Activated CD4-positive, alpha-beta T cell treated with anti-CD3 and anti-CD28 coated beads, Interleukin-2, amount 10 ng/mL, durations not matched to agents 24 days and 14 days (primary cell): ENCODE measurements around the gene NTM. TPM values are rescaled to one million over a fixed set of nuclear protein-coding genes. Genes with fewer than 3 reads are reported as not detected.
"Not testable (repeated sequence)": the region's sequence is repeated elsewhere in the genome, so short reads cannot be mapped to it uniquely, and the experiment has no call there.

ENCODE experiments used
- DNase-seq: peaks from one replicate; pipeline ENCODE4 v3.0.0; 2022
- H3K27ac Mint-ChIP-seq: one replicate; pipeline ENCODE4 v1.8.0; 2022; ENCODE audit warnings: mild to moderate bottlenecking, mixed read lengths
- H3K27me3 Mint-ChIP-seq: one replicate; pipeline ENCODE4 v1.8.0; 2022; ENCODE audit warnings: mixed read lengths
- H3K36me3 Mint-ChIP-seq: one replicate; pipeline ENCODE4 v1.8.0; 2022; ENCODE audit warnings: low read depth, mild to moderate bottlenecking, mixed read lengths
- H3K4me1 Mint-ChIP-seq: one replicate; pipeline ENCODE4 v1.8.0; 2021; ENCODE audit warnings: mixed read lengths
- H3K4me3 Mint-ChIP-seq: one replicate; pipeline ENCODE4 v1.8.0; 2022; ENCODE audit warnings: mild to moderate bottlenecking, moderate library complexity, mixed read lengths
- H3K9me3 Mint-ChIP-seq: one replicate; pipeline ENCODE4 v1.8.0; 2021; ENCODE audit warnings: mixed read lengths
- intact Hi-C: fragments of 100-400 bp; cut with micrococcal nuclease; formaldehyde crosslinking; loops from one replicate; pipeline ENCODE4 v1.15.1; 2023
- total RNA-seq: library from RNA; stranded (reverse); gene quantifications from 2 replicates; pipeline ENCODE4 v1.2.3, GENCODE V29; 2022

Gene NTM
- total RNA-seq, 1 donor from 2014 or later: not detected

DNA sequence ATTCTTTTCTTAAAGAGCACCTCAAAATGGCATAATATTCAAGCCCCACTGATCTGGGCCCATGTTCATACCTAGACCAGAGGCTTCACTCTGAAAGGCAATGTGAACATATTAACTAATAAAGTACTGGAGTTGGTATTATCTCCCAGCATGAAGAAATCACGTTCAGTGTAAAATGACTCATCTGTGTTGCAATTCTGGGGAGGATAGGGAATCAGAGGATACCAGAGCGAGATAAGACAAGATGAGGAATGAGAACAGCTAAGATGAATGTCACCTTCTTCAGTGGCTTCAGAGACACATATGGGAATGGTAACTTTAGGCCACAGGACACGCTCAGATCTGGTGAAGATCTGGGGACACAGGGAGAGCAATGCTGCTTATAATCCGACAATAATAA is 121.1 kb downstream of the NTM start:
- H3K27ac Mint-ChIP-seq: no peak overlapping the region
- intact Hi-C loops: no loop called here
- DNase-seq: no peak
- H3K36me3 Mint-ChIP-seq: no peaks in the 10 kb centered on the region
- H3K9me3 Mint-ChIP-seq: no peaks in the 10 kb centered on the region
- no peaks in the 10 kb centered on the region for H3K4me1 Mint-ChIP-seq
- no peaks in the 10 kb centered on the region for H3K27me3 Mint-ChIP-seq
- no peak overlapping the region for H3K4me3 Mint-ChIP-seq

DNA sequence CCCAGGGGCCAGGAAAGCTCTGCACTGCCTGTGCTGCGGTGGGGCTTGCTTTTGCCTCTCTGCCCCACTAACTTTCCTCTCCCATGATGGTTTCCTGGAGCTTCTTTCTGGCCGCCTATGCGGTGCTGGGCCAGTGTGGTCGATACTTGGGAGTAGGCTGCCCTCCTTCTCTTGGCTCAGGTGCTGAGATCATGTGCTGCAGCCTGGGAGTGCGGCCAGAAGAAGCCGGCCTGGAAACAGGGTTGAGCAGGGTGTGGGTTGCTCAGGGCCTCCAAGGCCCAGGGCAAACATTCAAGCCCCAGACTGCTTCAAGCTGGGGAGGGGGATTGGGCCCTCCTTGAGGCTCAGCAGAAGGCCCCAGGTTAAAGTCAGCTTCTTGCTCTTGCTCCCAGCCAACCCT is 125.0 kb downstream of the NTM start:
- Mint-ChIP-seq H3K27me3 (no peaks in the 10 kb centered on the region), H3K9me3 (no peaks in the 10 kb centered on the region), H3K4me1 (no peaks in the 10 kb centered on the region), H3K36me3 (no peaks in the 10 kb centered on the region), H3K4me3 (no peak overlapping the region), H3K27ac (no peak overlapping the region)
- intact Hi-C loops: no loop called here
- DNase-seq: no peak

DNA sequence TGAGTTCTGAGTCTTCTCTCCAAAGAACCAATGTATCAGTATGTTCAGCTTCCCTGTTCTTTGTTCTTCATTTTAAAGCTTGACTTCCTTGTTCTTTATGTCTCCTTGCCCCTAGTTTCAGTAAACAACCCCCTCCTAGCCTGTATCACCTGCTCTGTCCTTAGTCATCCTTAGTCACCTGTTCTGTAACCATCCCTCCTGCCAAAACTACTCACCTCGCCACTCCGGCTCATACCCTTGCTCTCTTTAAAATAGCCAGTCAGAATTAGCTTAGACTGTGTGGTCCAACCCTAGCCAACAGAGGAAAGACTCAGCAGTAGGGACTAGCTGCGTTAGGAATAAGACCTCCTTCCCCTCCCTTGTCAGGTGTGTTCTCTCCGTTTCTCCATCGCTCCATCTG is 127.3 kb downstream of the NTM start:
- H3K9me3 Mint-ChIP-seq, H3K4me3 Mint-ChIP-seq, H3K27me3 Mint-ChIP-seq, intact Hi-C loops, DNase-seq, H3K4me1 Mint-ChIP-seq, H3K36me3 Mint-ChIP-seq, H3K27ac Mint-ChIP-seq: not testable (repeated sequence)

DNA sequence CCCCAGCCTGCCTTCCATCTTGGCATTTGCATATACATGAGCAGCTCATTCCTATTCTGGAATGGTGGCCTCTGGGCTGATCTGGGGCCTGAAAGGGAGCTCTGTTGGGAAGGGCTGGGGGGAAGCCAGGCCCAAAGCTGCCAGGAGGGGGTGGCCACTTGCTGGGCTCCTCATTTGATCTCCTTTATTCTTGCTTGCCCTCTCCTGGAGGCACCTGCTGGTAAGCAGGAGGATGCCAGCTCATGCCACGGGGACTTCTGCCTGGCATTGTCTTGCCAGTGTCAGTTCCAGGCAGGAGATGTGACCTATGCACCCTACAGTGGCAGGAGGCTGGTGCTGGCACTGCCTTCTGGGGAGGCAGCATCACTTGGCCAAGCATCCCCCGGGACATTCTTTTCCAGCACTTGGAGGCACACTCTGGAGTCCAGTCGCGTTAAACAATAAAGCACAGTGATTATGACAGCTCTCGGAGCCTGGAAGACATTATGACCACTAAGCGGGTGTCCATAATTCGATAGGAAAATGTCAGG is 128.3 kb downstream of the NTM start:
- intact Hi-C loops: no loop called here
- H3K27ac Mint-ChIP-seq: no peak overlapping the region
- no peak for DNase-seq
- peaks cover 3% of the 10 kb centered on the region for H3K9me3 Mint-ChIP-seq
- no peak overlapping the region for H3K4me3 Mint-ChIP-seq
- H3K4me1 Mint-ChIP-seq: no peaks in the 10 kb centered on the region
- H3K36me3 Mint-ChIP-seq: no peaks in the 10 kb centered on the region
- H3K27me3 Mint-ChIP-seq: no peaks in the 10 kb centered on the region

DNA sequence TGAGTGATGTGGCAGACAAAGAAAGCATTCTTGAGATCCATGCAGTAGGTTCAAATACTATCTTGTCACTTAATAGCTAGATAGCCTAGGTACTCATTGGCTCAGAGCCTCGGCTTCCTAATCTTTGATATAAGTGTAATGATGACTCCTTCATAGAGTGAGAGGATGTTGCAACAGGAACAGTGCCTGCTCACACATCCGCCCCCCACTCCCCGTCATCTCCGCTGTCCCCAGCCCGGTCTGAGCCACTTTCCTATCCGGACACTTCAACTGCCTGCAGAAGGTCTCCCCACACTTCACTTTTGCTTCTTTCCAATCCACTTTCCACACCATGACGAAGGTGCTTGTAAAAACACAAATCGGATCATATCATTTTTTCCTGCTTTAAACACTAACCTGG is 128.8 kb downstream of the NTM start:
- no peak for DNase-seq
- H3K4me3 Mint-ChIP-seq: no peak overlapping the region
- H3K36me3 Mint-ChIP-seq: no peaks in the 10 kb centered on the region
- intact Hi-C loops: no loop called here
- peaks cover 3% of the 10 kb centered on the region for H3K9me3 Mint-ChIP-seq
- H3K27me3 Mint-ChIP-seq: no peaks in the 10 kb centered on the region
- no peaks in the 10 kb centered on the region for H3K4me1 Mint-ChIP-seq
- no peak overlapping the region for H3K27ac Mint-ChIP-seq

DNA sequence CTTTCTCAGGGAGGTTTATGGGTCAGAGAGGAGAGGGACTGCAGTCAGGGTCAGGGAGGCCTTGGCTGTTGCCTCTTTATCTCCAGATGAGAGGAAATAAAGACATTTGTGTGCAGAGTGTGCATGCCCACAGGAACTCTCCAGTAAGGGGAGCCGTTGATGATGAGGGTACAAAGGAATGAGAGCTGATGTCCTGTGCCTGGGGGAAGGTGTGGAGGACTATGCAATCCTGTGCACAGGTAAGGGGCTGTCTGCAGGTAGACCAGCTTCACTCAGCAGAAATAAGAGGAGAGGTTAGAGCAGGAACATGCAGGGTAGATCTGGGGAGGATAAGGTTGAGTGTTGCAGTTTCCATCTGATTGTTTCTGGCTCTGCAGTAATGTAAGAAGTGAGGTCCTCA is 132.6 kb downstream of the NTM start:
- DNase-seq: no peak
- intact Hi-C loops: no loop called here
- no peaks in the 10 kb centered on the region for H3K27me3 Mint-ChIP-seq
- no peaks in the 10 kb centered on the region for H3K36me3 Mint-ChIP-seq
- no peak overlapping the region for H3K27ac Mint-ChIP-seq
- no peak overlapping the region for H3K4me3 Mint-ChIP-seq
- peaks cover 3% of the 10 kb centered on the region for H3K9me3 Mint-ChIP-seq
- no peaks in the 10 kb centered on the region for H3K4me1 Mint-ChIP-seq

DNA sequence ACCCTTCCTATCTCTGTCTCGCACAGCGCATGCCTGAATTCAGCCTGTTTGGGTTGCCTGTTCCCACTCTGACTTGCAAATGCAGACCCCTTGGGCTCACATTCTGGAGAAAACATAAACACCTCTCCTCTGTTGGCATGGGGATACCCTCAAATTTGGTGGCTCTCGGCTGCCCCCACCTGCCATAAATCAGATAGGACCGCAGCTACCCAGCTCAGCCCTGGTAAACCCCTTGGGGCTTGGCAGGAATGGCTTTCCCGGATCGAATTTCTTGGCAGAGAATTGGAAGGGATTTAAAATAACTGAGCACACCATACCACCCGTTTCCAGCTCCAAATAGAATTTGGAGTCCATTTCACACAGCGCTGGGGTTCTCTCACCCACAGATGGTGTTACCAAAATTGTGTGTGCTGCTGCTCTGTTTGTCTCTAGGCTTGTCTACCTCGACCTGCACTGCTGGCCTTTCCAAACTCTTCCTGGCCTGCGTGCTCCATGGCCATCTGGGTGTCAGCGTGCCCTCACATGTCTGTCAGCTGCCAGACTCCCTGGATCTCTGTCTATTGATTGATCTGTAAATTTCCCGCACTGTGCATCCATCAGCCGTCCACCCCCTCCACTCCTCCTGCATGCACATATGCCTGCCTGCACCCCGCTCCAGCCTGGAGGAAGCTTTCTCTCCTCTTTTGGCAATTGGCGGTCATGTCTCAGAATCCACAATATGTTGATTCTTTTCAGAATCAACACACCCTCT is 134.0 kb downstream of the NTM start:
- no peak for DNase-seq
- no peak overlapping the region for H3K4me3 Mint-ChIP-seq
- no peaks in the 10 kb centered on the region for H3K4me1 Mint-ChIP-seq
- intact Hi-C loops: no loop called here
- H3K27me3 Mint-ChIP-seq: no peaks in the 10 kb centered on the region
- H3K36me3 Mint-ChIP-seq: no peaks in the 10 kb centered on the region
- peaks cover 3% of the 10 kb centered on the region for H3K9me3 Mint-ChIP-seq
- no peak overlapping the region for H3K27ac Mint-ChIP-seq

DNA sequence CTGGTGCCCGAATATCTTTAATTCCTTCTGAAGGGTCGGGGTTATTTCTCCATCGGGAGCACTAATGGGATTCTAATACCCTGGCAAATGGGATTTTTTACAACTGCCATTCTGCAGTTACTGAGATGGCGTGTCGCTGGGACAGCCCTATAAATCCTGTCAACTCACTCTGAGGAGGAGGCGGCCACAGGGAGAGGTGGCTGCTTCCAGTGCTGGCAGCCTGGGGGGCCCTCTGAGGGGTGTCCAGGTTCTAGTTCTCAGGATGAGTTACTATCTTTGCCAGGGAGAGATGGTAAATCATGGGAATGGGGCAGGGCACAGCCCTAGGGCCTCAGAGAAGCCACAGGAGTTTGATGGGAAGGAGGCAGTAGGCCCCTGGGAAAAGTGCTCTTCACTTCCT is 135.9 kb downstream of the NTM start:
- Mint-ChIP-seq H3K27me3 (no peaks in the 10 kb centered on the region), H3K4me1 (no peaks in the 10 kb centered on the region), H3K4me3 (no peak overlapping the region), H3K36me3 (no peaks in the 10 kb centered on the region), H3K9me3 (peaks cover 2% of the 10 kb centered on the region), H3K27ac (no peak overlapping the region)
- intact Hi-C loops: no loop called here
- DNase-seq: no peak

DNA sequence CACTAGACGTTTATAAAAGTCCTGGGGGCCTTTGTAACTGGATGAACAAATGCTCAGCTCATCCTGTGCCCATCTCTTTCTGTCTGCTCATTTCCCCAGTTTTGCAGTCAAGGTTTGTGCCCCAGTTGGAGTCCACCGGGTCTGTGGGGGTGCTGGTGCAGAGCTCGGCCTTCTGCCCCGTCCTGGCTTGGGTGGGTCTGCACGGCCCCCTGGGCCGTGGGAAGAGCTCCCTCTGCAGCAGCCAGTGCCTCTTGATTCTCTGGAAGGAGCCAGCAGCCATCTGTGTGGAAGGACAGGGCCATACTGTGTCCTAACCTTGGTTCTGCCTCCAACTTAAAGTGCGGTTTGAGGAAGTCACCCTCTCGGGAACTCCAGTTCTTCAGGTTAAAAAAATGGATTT is 140.2 kb downstream of the NTM start:
- intact Hi-C loops: loop anchor here (5.0 kb wide), 1 partner anchor 448 kb away; no protein-coding TSS in a partner anchor
- Mint-ChIP-seq H3K27ac (no peak overlapping the region), H3K4me1 (no peaks in the 10 kb centered on the region)

DNA sequence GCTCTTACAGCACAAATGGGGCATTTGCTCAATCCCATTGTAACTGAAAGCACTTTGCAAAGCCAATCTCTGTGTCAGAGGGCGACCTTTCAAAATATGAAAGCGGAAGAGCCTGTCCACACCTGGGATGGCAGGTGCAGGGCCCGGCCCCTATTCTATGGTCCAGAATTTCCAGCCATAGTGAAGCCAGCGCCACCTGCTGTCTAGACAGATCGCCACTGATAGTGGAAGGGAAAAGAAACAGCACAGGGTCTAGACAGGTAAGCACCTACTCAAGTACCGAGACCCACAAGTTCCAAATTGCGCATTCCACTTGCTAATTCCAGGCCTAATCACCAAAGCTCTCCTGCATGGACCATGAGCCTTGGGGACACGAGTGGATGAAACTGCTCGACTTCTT is 141.4 kb downstream of the NTM start:
- no peaks in the 10 kb centered on the region for H3K36me3 Mint-ChIP-seq
- intact Hi-C loops: loop anchor here (5.0 kb wide), 1 partner anchor 449 kb away; no protein-coding TSS in a partner anchor
- DNase-seq: peak; percentile 57

More for the DNA sequence above, 140.2 kb downstream of the NTM start:
- no peaks in the 10 kb centered on the region for H3K36me3 Mint-ChIP-seq
- DNase-seq: no peak
- no peak overlapping the region for H3K4me3 Mint-ChIP-seq
- H3K27me3 Mint-ChIP-seq: no peaks in the 10 kb centered on the region
- no peaks in the 10 kb centered on the region for H3K9me3 Mint-ChIP-seq

DNA sequence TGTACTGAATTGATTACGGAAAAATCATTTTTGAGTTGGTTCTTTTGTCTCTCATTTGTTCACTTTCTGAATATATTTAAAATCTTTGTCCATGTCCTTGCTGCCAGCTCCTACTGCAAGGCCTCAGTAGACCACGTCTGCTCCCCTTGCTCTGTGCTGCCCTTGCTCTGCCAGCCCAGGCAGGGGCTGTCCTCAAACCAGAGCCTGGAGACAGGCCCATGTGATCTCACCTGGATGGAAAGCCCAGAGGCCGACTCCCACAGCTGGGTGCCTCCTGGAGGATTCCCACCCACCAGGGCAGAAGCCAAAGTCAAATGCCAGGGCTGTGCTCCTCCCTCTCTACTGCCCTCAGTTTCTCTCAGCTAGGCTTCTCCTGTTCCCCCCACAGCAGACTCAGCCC is 141.8 kb downstream of the NTM start:
- intact Hi-C loops: loop anchor here (5.0 kb wide), 1 partner anchor 450 kb away; no protein-coding TSS in a partner anchor
- no peak for DNase-seq
- no peak overlapping the region for H3K4me3 Mint-ChIP-seq
- H3K4me1 Mint-ChIP-seq: no peaks in the 10 kb centered on the region
- no peaks in the 10 kb centered on the region for H3K27me3 Mint-ChIP-seq
- no peaks in the 10 kb centered on the region for H3K36me3 Mint-ChIP-seq
- no peak overlapping the region for H3K27ac Mint-ChIP-seq
- no peaks in the 10 kb centered on the region for H3K9me3 Mint-ChIP-seq

More for the DNA sequence above, 141.4 kb downstream of the NTM start:
- Mint-ChIP-seq H3K27ac (no peak overlapping the region), H3K4me3 (no peak overlapping the region), H3K4me1 (no peaks in the 10 kb centered on the region), H3K27me3 (no peaks in the 10 kb centered on the region), H3K9me3 (no peaks in the 10 kb centered on the region)

DNA sequence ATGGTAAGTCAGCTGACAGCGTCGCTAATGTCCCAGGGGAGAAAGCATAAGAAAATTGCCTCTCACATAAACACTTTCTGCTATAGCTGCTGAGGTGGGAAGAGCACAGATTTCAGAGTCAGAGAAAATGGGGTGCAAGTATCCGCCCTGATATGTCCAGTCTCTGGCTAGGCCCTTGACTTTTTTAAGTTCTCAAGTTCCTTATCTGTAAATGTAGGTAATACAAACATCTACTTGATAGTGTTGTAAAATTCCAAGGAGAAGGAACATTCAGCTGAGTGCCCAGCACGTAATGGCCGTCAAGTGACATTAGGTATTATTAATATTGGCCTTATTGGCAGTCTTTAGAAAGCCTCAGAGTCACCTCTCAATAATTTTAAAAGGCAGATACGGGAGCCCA is 143.6 kb downstream of the NTM start:
- no peaks in the 10 kb centered on the region for H3K36me3 Mint-ChIP-seq
- no peak for DNase-seq
- no peak overlapping the region for H3K27ac Mint-ChIP-seq
- no peaks in the 10 kb centered on the region for H3K9me3 Mint-ChIP-seq
- H3K27me3 Mint-ChIP-seq: no peaks in the 10 kb centered on the region
- no peaks in the 10 kb centered on the region for H3K4me1 Mint-ChIP-seq
- intact Hi-C loops: loop anchor here (5.0 kb wide), 1 partner anchor 452 kb away; no protein-coding TSS in a partner anchor
- H3K4me3 Mint-ChIP-seq: no peak overlapping the region

DNA sequence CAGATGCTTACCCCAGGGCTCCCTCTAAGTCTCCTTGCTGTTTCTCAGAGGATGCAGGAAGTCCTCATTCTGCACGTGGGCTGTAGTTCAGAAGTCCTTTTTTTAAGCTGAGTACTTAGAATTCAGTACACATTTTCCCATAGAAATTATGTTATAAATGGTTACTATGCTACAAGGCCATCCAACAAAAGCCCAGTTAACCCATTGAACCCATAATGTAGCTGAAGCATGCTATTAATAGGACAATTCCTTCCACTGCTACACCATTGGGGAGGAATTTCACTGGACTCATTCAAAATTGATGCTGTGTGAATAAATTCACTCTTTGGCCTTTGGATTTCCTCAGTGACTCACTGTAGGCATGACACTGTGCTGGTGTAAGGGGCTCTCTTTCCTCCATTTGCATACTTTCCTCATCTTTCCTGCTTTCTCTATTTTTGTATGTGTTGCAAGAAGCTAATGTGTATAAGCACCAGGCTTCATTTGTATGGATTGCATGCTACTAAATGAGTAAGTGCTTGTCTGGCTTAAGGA is 148.0 kb downstream of the NTM start:
- no peak overlapping the region for H3K27ac Mint-ChIP-seq
- no peaks in the 10 kb centered on the region for H3K4me1 Mint-ChIP-seq
- no peak overlapping the region for H3K4me3 Mint-ChIP-seq
- intact Hi-C loops: no loop called here
- no peaks in the 10 kb centered on the region for H3K9me3 Mint-ChIP-seq
- no peaks in the 10 kb centered on the region for H3K36me3 Mint-ChIP-seq
- no peaks in the 10 kb centered on the region for H3K27me3 Mint-ChIP-seq
- DNase-seq: no peak

DNA sequence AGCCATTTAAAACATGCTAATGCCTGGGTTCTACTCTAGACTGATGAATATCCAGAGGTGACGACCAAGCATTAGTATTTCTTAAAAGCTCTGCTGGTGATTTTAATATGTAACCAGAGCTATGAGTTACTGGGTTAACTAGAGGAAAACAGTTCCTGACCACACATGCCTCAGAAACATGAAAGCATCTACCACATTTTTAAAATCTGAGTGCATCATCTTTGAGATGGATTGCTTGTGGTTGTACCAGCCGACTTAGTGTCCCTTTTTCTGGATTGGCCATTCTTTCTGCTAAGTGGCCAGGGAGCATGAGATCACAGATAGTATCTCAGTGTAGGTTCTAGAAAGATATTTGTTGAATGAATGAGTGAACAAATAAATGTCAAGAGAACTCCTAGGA is 152.4 kb downstream of the NTM start:
- Mint-ChIP-seq H3K36me3 (no peaks in the 10 kb centered on the region), H3K27ac (no peak overlapping the region), H3K4me1 (no peaks in the 10 kb centered on the region), H3K27me3 (no peaks in the 10 kb centered on the region), H3K4me3 (no peak overlapping the region), H3K9me3 (no peaks in the 10 kb centered on the region)
- DNase-seq: no peak
- intact Hi-C loops: no loop called here
